RCC 7860 (cell line): ENCODE results near the gene UBE2H.
A peak's percentile ranks its signal among the peaks of the same experiment; 100 is the strongest.
"Not testable (repeated sequence)": the region's sequence is repeated elsewhere in the genome, so short reads cannot be mapped to it uniquely, and the experiment has no call there.

Source experiments
- DNase-seq: peaks from one replicate; pipeline ENCODE4 v3.0.0-alpha.2; 2015; ENCODE audit warnings: low spot score
- FAIRE-seq: peaks from 2 replicates; lab custom pipeline; 2012; peaks lifted over from hg19 to GRCh38; lab: Jason Lieb, UNC

Gene UBE2H

GRCh38 chr7:129826895-129827294 is 125.9 kb downstream of the UBE2H start:
- not testable (repeated sequence) for DNase-seq, FAIRE-seq

- FAIRE-seq (no peak), DNase-seq (peak; percentile 75)
Measured at GRCh38 chr7:129825209-129825970, 127.4 kb downstream of the UBE2H start.

- FAIRE-seq (peak; percentile 53), DNase-seq (peak; percentile 90)
Measured at GRCh38 chr7:129824291-129825208, 128.2 kb downstream of the UBE2H start.

- not testable (repeated sequence) for DNase-seq, FAIRE-seq
Measured at GRCh38 chr7:129823143-129823542, 129.6 kb downstream of the UBE2H start.

- FAIRE-seq, result no peak
- DNase-seq, result no peak
Measured at GRCh38 chr7:129821476-129821875, 131.3 kb downstream of the UBE2H start.

GRCh38 chr7:129816742-129817141 is 136.0 kb downstream of the UBE2H start:
- FAIRE-seq (no peak), DNase-seq (no peak)

GRCh38 chr7:129807863-129808262 is 144.9 kb downstream of the UBE2H start:
- DNase-seq (no peak), FAIRE-seq (no peak)

GRCh38 chr7:129804890-129805719 is 147.7 kb downstream of the UBE2H start:
- no peak for DNase-seq
- FAIRE-seq, result no peak

- FAIRE-seq (no peak), DNase-seq (no peak)
Measured at GRCh38 chr7:129804111-129804889, 148.5 kb downstream of the UBE2H start.

- FAIRE-seq (no peak), DNase-seq (no peak)
Measured at GRCh38 chr7:129803546-129804081, 149.1 kb downstream of the UBE2H start.

GRCh38 chr7:129801882-129802281 is 150.9 kb downstream of the UBE2H start:
- FAIRE-seq (no peak), DNase-seq (no peak)

GRCh38 chr7:129800901-129801300 is 151.9 kb downstream of the UBE2H start:
- DNase-seq (no peak), FAIRE-seq (no peak)

- DNase-seq (no peak), FAIRE-seq (no peak)
Measured at GRCh38 chr7:129799350-129799955, 153.3 kb downstream of the UBE2H start.

- FAIRE-seq (no peak), DNase-seq (no peak)
Measured at GRCh38 chr7:129798616-129799349, 154.0 kb downstream of the UBE2H start.

- DNase-seq (no peak), FAIRE-seq (no peak)
Measured at GRCh38 chr7:129797214-129797789, 155.5 kb downstream of the UBE2H start.

GRCh38 chr7:129796186-129796775 is 156.5 kb downstream of the UBE2H start:
- no peak for FAIRE-seq
- no peak for DNase-seq

GRCh38 chr7:129794461-129794860 is 158.3 kb downstream of the UBE2H start:
- FAIRE-seq, DNase-seq: not testable (repeated sequence)
